Nephron progenitor cell (in vitro differentiated cells): ENCODE results near the gene SLC4A8.

ENCODE experiments used
- DNase-seq: peaks from one replicate; pipeline ENCODE4 v3.0.0; 2021
- H3K27ac Mint-ChIP-seq: 2 replicates; pipeline ENCODE4 v1.8.0; 2021; ENCODE audit warnings: mild to moderate bottlenecking, moderate library complexity, mixed read lengths
- H3K27me3 Mint-ChIP-seq: 2 replicates; pipeline ENCODE4 v1.8.0; 2021; ENCODE audit warnings: mild to moderate bottlenecking, low read depth, mixed read lengths; ENCODE audit not compliant: poor library complexity
- H3K36me3 Mint-ChIP-seq: 2 replicates; pipeline ENCODE4 v1.8.0; 2021; ENCODE audit warnings: low read depth, mixed read lengths
- H3K4me1 Mint-ChIP-seq: 2 replicates; pipeline ENCODE4 v1.8.0; 2021; ENCODE audit warnings: mixed read lengths
- H3K4me3 Mint-ChIP-seq: 2 replicates; pipeline ENCODE4 v1.8.0; 2021; ENCODE audit warnings: mild to moderate bottlenecking, moderate library complexity, mixed read lengths
- H3K9me3 Mint-ChIP-seq: 2 replicates; pipeline ENCODE4 v1.8.0; 2021; ENCODE audit warnings: mild to moderate bottlenecking, moderate library complexity, mixed read lengths
- CTCF ChIP-seq: fragments of 200-600 bp; sonication (generic); IDR thresholded peaks from 2 replicates; pipeline ENCODE4 v1.5.0; 2021; ENCODE audit warnings: antibody characterized with exemption

Gene SLC4A8

DNA sequence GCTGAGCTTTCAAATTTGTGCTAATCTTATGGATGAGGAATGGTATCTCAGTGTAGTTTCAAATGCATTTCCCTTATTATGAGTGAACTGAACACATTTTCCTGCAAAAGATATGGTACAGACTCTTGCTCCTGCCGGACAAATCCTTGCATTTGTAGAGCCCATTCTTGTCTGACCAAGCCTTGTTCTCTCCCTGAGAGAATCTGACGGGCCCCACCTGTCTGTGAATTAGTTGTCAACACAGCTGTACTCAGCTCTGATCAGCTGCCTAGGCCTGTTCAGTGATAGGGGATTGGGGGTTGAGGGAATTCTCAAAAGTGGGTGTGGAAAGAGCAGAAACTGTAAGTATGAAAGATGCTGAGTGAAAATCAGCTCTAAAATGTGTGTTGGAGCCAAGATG, 123.6 kb downstream of the SLC4A8 start:
- TF ChIP-seq CTCF, result no peak
- peaks cover 5% of the 10 kb centered on the region for H3K36me3 Mint-ChIP-seq

DNA sequence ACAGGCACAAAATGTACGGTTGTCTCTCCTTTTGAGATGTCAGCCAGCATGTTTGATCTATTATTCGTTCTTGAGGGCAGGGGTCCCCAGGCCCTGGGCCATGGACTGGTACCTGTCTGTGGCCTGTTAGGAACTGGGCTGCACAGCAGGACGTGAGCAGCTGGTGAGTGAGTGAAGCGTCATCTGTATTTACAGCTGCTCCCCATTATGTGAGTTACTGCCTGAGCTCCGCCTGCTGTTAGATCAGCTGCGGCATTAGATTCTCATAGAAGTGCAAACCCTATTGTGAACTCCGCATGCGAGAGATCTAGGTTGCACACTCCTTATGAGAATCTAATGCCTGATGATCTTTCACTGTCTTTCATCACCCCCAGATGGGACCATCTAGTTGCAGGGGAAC, 125.0 kb downstream of the SLC4A8 start:
- Mint-ChIP-seq H3K27ac (no peak overlapping the region), H3K4me1 (no peaks in the 10 kb centered on the region), H3K9me3 (peaks cover 22% of the 10 kb centered on the region), H3K36me3 (no peaks in the 10 kb centered on the region), H3K4me3 (no peak overlapping the region), H3K27me3 (peaks cover 3% of the 10 kb centered on the region)
- DNase-seq, result no peak
- TF ChIP-seq CTCF, result no peak

More for the DNA sequence above, 123.6 kb downstream of the SLC4A8 start:
- Mint-ChIP-seq H3K4me1 (no peaks in the 10 kb centered on the region), H3K4me3 (no peak overlapping the region), H3K27ac (no peak overlapping the region), H3K9me3 (peaks cover 16% of the 10 kb centered on the region), H3K27me3 (peaks cover 6% of the 10 kb centered on the region)
- DNase-seq, result no peak
